Testis (tissue), 3 donors: ENCODE data around the gene SMG6. TPM values are rescaled to one million over a fixed set of nuclear protein-coding genes. Genes with fewer than 3 reads are reported as not detected.
"Not testable (repeated sequence)": the region's sequence is repeated elsewhere in the genome, so short reads cannot be mapped to it uniquely, and the experiment has no call there.

Experiments
- DNase-seq: peaks from one replicate; pipeline ENCODE4 v3.0.0-alpha.2; 2019
- H3K27ac ChIP-seq, 2 donors: fragments of 200-600 bp; sonication (generic); one replicate each; pipeline ENCODE4 v1.5.1; 2019
- H3K27me3 ChIP-seq: fragments of 200-600 bp; sonication (generic); one replicate; pipeline ENCODE4 v1.5.1; 2019
- H3K36me3 ChIP-seq: fragments of 200-600 bp; sonication (generic); one replicate; pipeline ENCODE4 v1.5.1; 2017; ENCODE audit warnings: low read depth; ENCODE audit errors: missing control alignments
- H3K4me1 ChIP-seq: fragments of 200-600 bp; sonication (generic); one replicate; pipeline ENCODE4 v1.5.1; 2019
- H3K4me3 ChIP-seq, 2 donors: fragments of 200-600 bp; sonication (generic); one replicate each; pipeline ENCODE4 v1.5.1; 2017 to 2019
- H3K9me3 ChIP-seq: fragments of 200-600 bp; sonication (generic); one replicate; pipeline ENCODE4 v1.5.1; 2017
- POLR2A ChIP-seq: fragments of 450-650 bp; IDR thresholded peaks from one replicate; pipeline ENCODE4 v1.6.1; 2017; ENCODE audit warnings: antibody characterized with exemption, mild to moderate bottlenecking, moderate library complexity
- WGBS, 2 donors: methylation state at CpG; one replicate each; pipeline ENCODE4 v1.1.5; 2018; 5-methylcytosine and 5-hydroxymethylcytosine counted together
- intact Hi-C: fragments of 100-400 bp; cut with DNase I; formaldehyde crosslinking; loops from one replicate; pipeline ENCODE4 v1.15.1; 2023; ENCODE audit warnings: low total_unique reads
- polyA plus RNA-seq: library from polyadenylated mRNA; stranded (reverse); fragments of 350-450 nt; fragmentation: Illumina TruSeq; extraction: RNeasy Lipid Tissue Mini Kit (QIAGEN cat#74804); gene quantifications from one replicate; pipeline ENCODE4 v1.2.3, GENCODE V29; 2014; ENCODE audit warnings: low read depth, low replicate concordance; ENCODE audit not compliant: insufficient read depth
- total RNA-seq, 2 donors: library from RNA; depleted of rRNA; stranded (reverse); fragments of >200 nt; gene quantifications; one replicate each; pipeline ENCODE4 v1.2.3, GENCODE V29; 2016
- TF ChIP-seq, protein P1 (sequence below), 3 experiments: fragments of 450-650 bp in 2 of 3; fragments of 200-600 bp in 1 of 3; sonication (generic) in 1 of 3; IDR thresholded peaks; one replicate each; pipeline ENCODE4 v1.5.1; 2016 to 2019; ENCODE audit warnings: antibody characterized with exemption in 3 of 3, mild to moderate bottlenecking in 2 of 3, moderate library complexity in 1 of 3

Gene SMG6
- total and polyA plus RNA-seq, 3 donors from 2014 or later: 68.7 to 86.5 (median 80.6) TPM

DNA sequence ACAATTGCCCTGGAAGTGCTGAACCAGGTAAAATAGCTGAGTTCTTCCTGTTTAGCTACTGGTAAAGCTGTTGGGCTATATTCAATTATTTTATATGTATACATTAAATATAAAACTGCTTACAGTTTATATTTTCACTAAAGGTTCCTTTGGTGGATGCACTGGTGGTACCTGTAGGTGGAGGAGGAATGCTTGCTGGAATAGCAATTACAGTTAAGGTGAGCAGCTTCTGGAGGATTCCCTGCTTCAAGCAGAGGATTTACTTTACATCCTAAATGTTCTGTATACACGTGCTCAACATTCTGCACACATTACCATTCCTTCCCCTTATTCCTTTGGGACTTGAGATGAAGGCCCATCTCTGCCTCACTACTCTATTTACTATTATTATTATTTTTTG is 17.8 kb upstream of the SMG6 start:
- intact Hi-C loops: no loop called here
- Histone ChIP-seq H3K27ac (no peak overlapping the region), H3K4me3 (no peak overlapping the region), H3K27me3 (no peaks in the 10 kb centered on the region), H3K4me1 (no peaks in the 10 kb centered on the region), H3K9me3 (no peaks in the 10 kb centered on the region), H3K36me3 (no peaks in the 10 kb centered on the region)
- 71 to 82% methylated on average over 1 of the region's 1 CpG for WGBS, 2 donors
- DNase-seq: no peak
- TF ChIP-seq, protein P1, sequence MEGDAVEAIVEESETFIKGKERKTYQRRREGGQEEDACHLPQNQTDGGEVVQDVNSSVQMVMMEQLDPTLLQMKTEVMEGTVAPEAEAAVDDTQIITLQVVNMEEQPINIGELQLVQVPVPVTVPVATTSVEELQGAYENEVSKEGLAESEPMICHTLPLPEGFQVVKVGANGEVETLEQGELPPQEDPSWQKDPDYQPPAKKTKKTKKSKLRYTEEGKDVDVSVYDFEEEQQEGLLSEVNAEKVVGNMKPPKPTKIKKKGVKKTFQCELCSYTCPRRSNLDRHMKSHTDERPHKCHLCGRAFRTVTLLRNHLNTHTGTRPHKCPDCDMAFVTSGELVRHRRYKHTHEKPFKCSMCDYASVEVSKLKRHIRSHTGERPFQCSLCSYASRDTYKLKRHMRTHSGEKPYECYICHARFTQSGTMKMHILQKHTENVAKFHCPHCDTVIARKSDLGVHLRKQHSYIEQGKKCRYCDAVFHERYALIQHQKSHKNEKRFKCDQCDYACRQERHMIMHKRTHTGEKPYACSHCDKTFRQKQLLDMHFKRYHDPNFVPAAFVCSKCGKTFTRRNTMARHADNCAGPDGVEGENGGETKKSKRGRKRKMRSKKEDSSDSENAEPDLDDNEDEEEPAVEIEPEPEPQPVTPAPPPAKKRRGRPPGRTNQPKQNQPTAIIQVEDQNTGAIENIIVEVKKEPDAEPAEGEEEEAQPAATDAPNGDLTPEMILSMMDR (IDR thresholded peaks at IDR 0.05): no peak
- no peak for TF ChIP-seq POLR2A

DNA sequence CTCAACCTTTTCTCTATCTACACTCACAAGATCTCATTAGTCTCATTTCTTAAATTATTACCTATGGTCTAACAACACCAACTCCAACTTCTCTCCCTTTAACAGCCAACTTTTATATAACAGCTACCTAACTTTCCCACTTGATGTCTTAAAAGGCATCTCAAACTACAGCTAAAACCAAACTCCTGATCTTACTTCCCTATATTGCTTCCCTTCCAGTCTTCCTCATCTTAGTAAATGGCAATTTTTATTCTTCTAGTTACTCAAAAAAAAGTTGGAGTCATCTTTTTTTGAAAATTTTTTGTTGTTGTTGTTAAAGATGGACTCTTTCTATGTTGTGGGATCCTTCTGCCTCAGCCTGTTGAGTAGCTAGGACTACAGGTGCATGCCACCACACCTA is 15.5 kb upstream of the SMG6 start:
- intact Hi-C loops: no loop called here
- H3K9me3 ChIP-seq: no peaks in the 10 kb centered on the region
- no peaks in the 10 kb centered on the region for H3K36me3 ChIP-seq

DNA sequence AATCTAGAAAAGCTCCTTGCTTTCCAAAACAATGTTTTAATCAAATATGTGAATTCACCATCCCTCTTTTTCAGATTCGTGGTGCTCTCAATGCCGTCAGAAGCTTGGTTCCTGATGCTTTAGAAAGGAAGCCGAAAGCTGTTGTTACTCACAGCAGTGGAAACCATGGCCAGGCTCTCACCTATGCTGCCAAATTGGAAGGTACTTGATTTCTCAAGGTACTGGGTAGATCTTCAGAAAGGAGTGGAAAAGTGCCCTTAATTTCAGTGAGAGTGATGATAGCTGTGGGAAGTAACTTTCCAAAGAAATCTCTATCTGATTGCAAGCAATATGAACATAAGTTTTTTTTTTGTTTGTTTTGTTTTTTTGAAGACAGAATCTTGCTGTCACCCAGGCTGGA is 14.2 kb upstream of the SMG6 start:
- DNase-seq: no peak

More for the DNA sequence above, 15.5 kb upstream of the SMG6 start:
- no peaks in the 10 kb centered on the region for H3K27me3 ChIP-seq
- no peaks in the 10 kb centered on the region for H3K4me1 ChIP-seq
- DNase-seq: no peak
- no peak overlapping the region for H3K4me3 ChIP-seq
- H3K27ac ChIP-seq: no peak overlapping the region
- TF ChIP-seq, protein P1 (IDR thresholded peaks at IDR 0.05): no peak
- TF ChIP-seq POLR2A: no peak

DNA sequence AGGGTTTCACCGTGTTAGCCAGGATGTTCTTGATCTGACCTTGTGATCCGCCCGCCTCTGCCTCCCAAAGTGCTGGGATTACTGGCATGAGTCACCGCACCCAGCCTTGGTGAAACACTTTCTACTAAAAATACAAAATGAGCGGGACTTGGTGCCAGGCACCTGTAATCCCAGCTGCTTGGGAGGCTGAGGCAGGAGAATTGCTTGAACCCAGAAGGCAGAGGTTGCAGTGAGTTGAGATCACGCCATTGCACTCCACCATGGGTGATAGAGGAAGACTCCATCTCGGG is 13.3 kb upstream of the SMG6 start:
- H3K4me3 ChIP-seq, H3K9me3 ChIP-seq, DNase-seq, H3K27ac ChIP-seq, H3K27me3 ChIP-seq, H3K36me3 ChIP-seq, H3K4me1 ChIP-seq, intact Hi-C loops: not testable (repeated sequence)
- 64 to 66% methylated on average over 7 of the region's 7 CpGs for WGBS, 2 donors

More for the DNA sequence above, 14.2 kb upstream of the SMG6 start:
- H3K9me3 ChIP-seq: no peaks in the 10 kb centered on the region
- no peak overlapping the region for H3K4me3 ChIP-seq
- no peaks in the 10 kb centered on the region for H3K27me3 ChIP-seq
- H3K27ac ChIP-seq: no peak overlapping the region
- 77 to 81% methylated on average over 3 of the region's 3 CpGs for WGBS, 2 donors
- TF ChIP-seq, protein P1 (IDR thresholded peaks at IDR 0.05): no peak
- TF ChIP-seq POLR2A: no peak
- H3K4me1 ChIP-seq: no peaks in the 10 kb centered on the region
- intact Hi-C loops: no loop called here
- no peaks in the 10 kb centered on the region for H3K36me3 ChIP-seq

DNA sequence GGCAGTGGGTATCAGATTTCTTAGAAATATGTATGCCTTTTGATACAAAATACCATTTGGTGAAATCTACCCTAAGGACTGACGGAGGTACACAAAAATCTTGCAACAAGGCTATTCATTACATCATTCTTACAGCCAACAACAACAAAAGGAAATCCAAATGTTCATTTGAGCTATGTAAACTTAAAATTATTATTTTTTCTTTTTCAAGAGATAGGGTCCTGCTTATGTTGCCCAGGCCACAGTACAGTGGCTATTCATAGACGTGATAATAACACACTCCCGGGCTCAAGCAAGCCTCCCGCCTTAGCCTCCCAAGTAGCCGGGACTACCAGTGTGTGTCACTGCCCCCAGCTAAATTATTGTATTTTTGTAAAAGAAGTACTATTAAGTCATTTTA is 9.2 kb upstream of the SMG6 start:
- no peak overlapping the region for H3K4me3 ChIP-seq
- H3K36me3 ChIP-seq: no peaks in the 10 kb centered on the region
- TF ChIP-seq, protein P1 (IDR thresholded peaks at IDR 0.05): no peak
- TF ChIP-seq POLR2A: no peak
- WGBS, 2 donors: 68 to 76% methylated on average over 5 of the region's 5 CpGs
- no peak overlapping the region for H3K27ac ChIP-seq
- no peak for DNase-seq
- H3K4me1 ChIP-seq: no peaks in the 10 kb centered on the region
- no peaks in the 10 kb centered on the region for H3K9me3 ChIP-seq
- intact Hi-C loops: no loop called here
- no peaks in the 10 kb centered on the region for H3K27me3 ChIP-seq
